Naive thymus-derived CD8-positive, alpha-beta T cell (primary cell): ENCODE data around the gene RPH3AL. TPM values are rescaled to one million over a fixed set of nuclear protein-coding genes. Genes with fewer than 3 reads are reported as not detected.
A peak's percentile ranks its signal among the peaks of the same experiment; 100 is the strongest.

Source experiments
- ATAC-seq, 2 donors: fragments of 150-1000 bp; cut with Tn5 transposase in 1 of 2; sonication (Bioruptor Pico), chemical (Tn5 transposase) in 1 of 2; 1 replicate in 1 of 2; 2 replicates in 1 of 2; pipeline ENCODE4 v1.10.0; 2021; ENCODE audit warnings: mild to moderate bottlenecking in 2 of 2, moderate library complexity in 2 of 2
- POLR2A ChIA-PET: fragments of 350-600 bp; sonication (Branson Sonifier 250); formaldehyde crosslinking; loops from one replicate; lab custom pipeline; 2021; ENCODE audit warnings: antibody characterized with exemption; lab: Charles Lee
- DNase-seq, 10 donors: peaks; one replicate each; pipeline versions ENCODE4 v3.0.0 to v3.0.0-alpha.2; 2020 to 2022
- H3K27ac Mint-ChIP-seq, 10 donors: one replicate each; pipeline ENCODE4 v1.8.0; 2020 to 2022; ENCODE audit warnings: mild to moderate bottlenecking in 10 of 10, mixed read lengths in 10 of 10, moderate library complexity in 4 of 10, inconsistent platforms in 1 of 10
- H3K27me3 Mint-ChIP-seq, 5 donors: one replicate each; pipeline ENCODE4 v1.8.0; 2021 to 2022; ENCODE audit warnings: mixed read lengths in 5 of 5
- H3K36me3 Mint-ChIP-seq, 3 donors: one replicate each; pipeline ENCODE4 v1.8.0; 2020 to 2022; ENCODE audit warnings: mixed read lengths in 3 of 3, mild to moderate bottlenecking in 2 of 3, inconsistent platforms in 1 of 3
- H3K4me1 Mint-ChIP-seq, 4 donors: one replicate each; pipeline ENCODE4 v1.8.0; 2021 to 2022; ENCODE audit warnings: mixed read lengths in 4 of 4
- H3K4me3 Mint-ChIP-seq, 10 donors: one replicate each; pipeline ENCODE4 v1.8.0; 2020 to 2022; ENCODE audit warnings: mild to moderate bottlenecking in 10 of 10, mixed read lengths in 10 of 10, moderate library complexity in 6 of 10, inconsistent platforms in 1 of 10
- H3K9me3 Mint-ChIP-seq, 9 donors: one replicate each; pipeline ENCODE4 v1.8.0; 2020 to 2022; ENCODE audit warnings: mixed read lengths in 9 of 9, mild to moderate bottlenecking in 3 of 9, inconsistent platforms in 1 of 9, moderate library complexity in 1 of 9
- polyA plus RNA-seq, 3 donors: library from polyadenylated mRNA; unstranded; fragments of 300-500 nt; fragmentation: Illumina TruSeq; gene quantifications; one replicate each; pipeline ENCODE4 v1.2.3, GENCODE V29; 2021
- total RNA-seq, 8 experiments: library from RNA in 2 of 8; stranded (reverse) in 2 of 8; gene quantifications; one replicate each; pipeline ENCODE4 v1.2.3 and lab custom pipeline; 2021 to 2026

The RPH3AL gene
- total and polyA plus RNA-seq, 5 experiments from 2014 or later: 1.9 to 30.0 (median 5.7) TPM

DNA sequence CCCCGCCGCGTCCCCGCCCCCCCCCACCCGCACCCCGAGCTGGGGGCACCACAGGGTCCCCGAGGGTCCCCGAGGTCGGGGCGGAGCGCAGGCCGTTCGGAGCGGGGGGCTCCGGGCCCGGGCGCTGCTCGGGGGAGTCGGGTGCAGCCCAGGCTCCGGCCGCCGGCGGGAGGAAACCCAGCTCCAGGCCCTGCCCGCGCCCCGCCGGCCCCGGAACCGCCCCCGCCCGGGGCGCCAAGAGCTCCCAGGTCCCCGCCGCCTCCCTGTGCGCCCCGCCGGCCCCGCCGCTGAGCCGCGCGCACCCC is 33.2 kb upstream of the RPH3AL start:
- DNase-seq: peak in 1 of 10 donors; percentile 18
- Mint-ChIP-seq H3K27me3 (peaks cover 4 to 43% (median 7%) of the 10 kb centered on the region in 5 donors), H3K36me3 (no peaks in the 10 kb centered on the region), H3K27ac (no peak overlapping the region), H3K4me3 (no peak overlapping the region), H3K9me3 (no peaks in the 10 kb centered on the region), H3K4me1 (peaks cover 14 to 25% (median 19%) of the 10 kb centered on the region in 4 donors)
- no peak for ATAC-seq
- POLR2A ChIA-PET: interaction anchor here (0.5 to 1.7 kb wide), 5 partner anchors 26 to 1042 kb away, joined by 3 to 6 read pairs (median 5); no protein-coding TSS in a partner anchor

DNA sequence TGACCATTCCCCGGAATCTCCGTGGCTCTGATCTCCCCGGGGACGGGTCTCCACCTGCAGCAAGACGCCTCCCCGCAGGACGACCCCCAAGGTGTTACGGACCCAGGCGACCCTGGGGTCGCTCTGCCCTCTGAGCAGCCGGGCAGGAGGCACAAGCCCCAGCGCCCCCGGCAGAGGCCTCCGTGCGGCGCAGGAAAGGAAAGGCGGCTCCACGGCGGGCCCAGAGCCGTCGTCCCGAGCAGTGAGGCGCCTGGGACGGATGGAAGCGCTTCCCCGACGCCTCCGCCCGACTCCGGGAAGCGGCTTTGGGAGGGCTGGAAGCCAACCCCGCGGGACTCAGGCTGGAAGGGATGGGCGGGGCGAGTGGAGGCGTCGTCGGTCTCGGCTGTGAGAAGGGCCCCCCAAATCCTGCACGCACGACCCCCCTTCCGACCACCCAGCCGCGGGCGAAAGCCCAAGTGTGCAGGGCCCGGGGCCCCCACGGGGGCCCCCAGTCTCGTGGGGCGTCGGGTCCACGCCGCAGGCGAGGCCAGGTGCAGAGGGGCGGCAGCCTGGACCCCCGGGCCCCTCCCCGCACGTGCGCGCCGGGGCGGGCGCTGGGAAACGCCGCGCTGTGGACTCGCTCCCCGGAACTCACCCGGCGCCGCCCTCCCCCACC is 32.7 kb upstream of the RPH3AL start:
- Mint-ChIP-seq H3K27ac (no peak overlapping the region), H3K4me3 (peak overlapping the region; percentile 18 to 74 (median 71)), H3K27me3 (peaks cover 4 to 43% (median 7%) of the 10 kb centered on the region in 5 donors), H3K9me3 (no peaks in the 10 kb centered on the region), H3K4me1 (peaks cover 14 to 25% (median 19%) of the 10 kb centered on the region in 4 donors), H3K36me3 (no peaks in the 10 kb centered on the region)
- DNase-seq (peak in 3 of 10 donors; percentile 9 to 24 (median 19)), ATAC-seq (peak; percentile 46 to 55)
- POLR2A ChIA-PET: interaction anchor here (0.5 to 1.7 kb wide), 4 partner anchors 34 to 1042 kb away, joined by 3 to 6 read pairs (median 5); no protein-coding TSS in a partner anchor

DNA sequence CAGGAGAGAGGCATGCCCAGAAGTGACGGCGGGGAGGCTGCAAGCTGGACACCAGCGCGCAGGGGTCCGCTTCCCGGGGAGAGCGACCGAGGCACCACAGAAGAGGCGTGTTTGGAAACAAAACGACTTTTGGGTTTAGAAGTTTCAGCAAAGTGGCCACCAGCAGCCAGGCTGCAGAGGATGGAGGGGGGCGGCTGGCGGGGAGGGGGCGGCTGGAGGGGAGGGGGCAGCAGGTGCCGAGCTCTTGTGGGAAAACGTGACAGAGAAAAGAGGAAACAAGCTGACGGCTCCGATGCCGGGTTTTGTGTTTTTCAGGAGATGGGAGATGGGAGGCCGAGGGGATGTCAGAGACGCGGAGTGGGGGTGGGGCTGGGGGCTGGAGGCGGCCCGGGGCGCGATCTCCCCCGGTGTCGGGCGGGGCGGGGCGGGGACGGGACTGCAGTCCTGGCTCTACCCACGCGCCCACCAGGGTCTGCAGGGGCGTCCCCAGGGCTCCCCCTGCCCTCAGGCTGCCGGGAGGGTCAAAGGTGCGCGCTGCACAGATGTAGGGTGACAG is 32.1 kb upstream of the RPH3AL start:
- Mint-ChIP-seq H3K27me3 (peaks cover 4 to 43% (median 7%) of the 10 kb centered on the region in 5 donors), H3K27ac (peak overlapping the region in 6 of 10 donors; percentile 14 to 74 (median 56)), H3K4me1 (peaks cover 14 to 25% (median 20%) of the 10 kb centered on the region in 4 donors), H3K9me3 (no peaks in the 10 kb centered on the region), H3K36me3 (no peaks in the 10 kb centered on the region), H3K4me3 (peak overlapping the region; percentile 69 to 88 (median 78))
- ATAC-seq (peak in 1 of 2 donors; percentile 4), DNase-seq (no peak)
- POLR2A ChIA-PET: interaction anchor here (1.0 kb wide), 1 partner anchor 51 kb away, joined by 3 read pairs; no protein-coding TSS in a partner anchor

DNA sequence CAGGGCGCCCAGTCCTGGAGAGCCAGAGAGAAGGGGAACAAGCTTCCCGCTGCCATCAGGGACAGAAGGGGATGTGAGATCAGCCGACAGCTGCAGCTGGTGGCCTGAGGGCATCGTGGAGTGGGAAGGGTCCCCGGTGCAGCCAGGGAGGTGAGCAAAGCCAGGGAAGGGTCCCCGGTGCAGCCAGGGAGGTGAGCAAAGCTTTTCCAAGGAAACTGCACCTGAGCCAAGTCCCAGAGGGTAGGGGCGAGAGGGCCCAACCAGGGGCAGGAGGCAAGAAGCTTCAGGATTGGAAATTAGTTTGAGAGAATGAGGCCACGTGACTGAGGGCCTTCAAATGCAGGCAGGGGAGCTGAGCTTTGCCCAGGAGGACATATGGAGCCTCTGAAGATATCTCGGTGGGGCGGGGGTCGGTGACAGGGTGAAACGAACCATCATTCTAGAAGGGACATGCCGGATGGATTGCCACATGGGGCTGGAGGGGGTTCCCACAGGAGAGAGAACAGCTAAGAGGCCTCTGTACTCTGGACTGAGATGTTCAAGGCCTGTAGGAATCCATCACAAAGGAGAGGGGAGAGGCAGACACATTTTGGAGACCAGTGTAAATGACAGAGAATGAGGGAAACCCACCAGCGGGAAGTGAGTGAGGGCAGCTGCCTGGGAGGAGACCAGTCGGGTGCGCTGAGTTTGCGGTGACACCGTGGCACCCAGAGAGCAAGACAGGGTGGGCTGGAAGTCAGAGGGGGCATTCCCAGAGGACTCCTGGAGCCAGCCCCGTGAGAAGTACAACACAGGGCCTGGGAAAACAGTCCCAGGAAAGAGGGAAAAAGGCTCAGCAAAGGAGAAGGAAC is 31.4 kb upstream of the RPH3AL start:
- DNase-seq: no peak
- Mint-ChIP-seq H3K27ac (peak overlapping the region in 9 of 10 donors; percentile 1 to 82 (median 48)), H3K4me3 (peak overlapping the region; percentile 60 to 88 (median 78)), H3K36me3 (no peaks in the 10 kb centered on the region), H3K4me1 (peaks cover 13 to 25% (median 20%) of the 10 kb centered on the region in 4 donors), H3K9me3 (no peaks in the 10 kb centered on the region), H3K27me3 (peaks cover 4 to 43% (median 7%) of the 10 kb centered on the region in 5 donors)
- POLR2A ChIA-PET: interaction anchor here (1.0 kb wide), 1 partner anchor 50 kb away, joined by 3 read pairs; no protein-coding TSS in a partner anchor
- ATAC-seq: no peak

DNA sequence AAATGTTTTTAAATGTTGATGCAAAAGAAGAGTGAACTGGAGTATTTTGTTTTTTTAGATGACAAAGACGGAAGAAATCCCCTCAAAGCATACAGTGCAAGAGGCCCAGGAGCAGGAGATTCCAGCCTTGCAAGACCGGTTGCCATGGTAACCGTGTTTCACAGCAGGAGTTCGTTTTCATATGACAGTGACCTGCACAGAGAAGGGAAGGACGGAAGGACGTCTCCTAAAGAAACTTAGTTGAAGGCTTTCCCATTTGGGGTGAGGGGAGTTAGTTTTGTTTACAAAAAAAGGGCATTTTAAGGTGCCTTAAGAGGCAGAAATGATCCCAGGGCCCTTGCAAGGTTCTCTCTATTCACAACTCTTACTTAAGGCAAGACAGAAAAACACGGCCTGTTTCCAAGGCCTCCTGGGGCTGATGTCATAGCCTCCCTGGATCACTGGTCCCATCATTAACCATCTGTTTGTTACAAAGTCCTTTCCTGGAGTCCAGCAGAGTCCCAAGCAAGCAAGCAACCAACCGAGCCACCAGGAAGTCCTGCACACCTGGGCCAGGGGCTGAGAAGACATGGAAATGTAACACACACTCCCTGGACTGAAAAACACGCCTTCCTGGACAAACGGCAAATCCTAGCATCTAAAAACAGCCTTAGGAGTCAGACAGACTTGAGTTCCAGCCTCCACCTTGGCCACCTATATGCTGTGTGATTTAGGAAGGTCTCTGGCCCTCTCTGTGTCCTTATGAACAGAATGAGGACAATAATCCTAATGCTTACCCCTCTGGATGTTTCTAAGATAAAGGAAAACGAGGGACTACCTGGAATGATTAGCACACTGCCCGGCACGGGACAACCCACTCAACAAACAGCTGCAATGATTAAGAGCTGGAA is 30.3 kb upstream of the RPH3AL start:
- Mint-ChIP-seq H3K27ac (peak overlapping the region in 4 of 10 donors; percentile 1 to 70 (median 54)), H3K4me1 (peaks cover 13 to 25% (median 20%) of the 10 kb centered on the region in 4 donors), H3K27me3 (peaks cover 3 to 35% (median 7%) of the 10 kb centered on the region in 5 donors), H3K9me3 (no peaks in the 10 kb centered on the region), H3K36me3 (no peaks in the 10 kb centered on the region), H3K4me3 (peak overlapping the region in 8 of 10 donors; percentile 41 to 84 (median 78))
- DNase-seq (no peak), ATAC-seq (no peak)
- POLR2A ChIA-PET: no interaction called here

DNA sequence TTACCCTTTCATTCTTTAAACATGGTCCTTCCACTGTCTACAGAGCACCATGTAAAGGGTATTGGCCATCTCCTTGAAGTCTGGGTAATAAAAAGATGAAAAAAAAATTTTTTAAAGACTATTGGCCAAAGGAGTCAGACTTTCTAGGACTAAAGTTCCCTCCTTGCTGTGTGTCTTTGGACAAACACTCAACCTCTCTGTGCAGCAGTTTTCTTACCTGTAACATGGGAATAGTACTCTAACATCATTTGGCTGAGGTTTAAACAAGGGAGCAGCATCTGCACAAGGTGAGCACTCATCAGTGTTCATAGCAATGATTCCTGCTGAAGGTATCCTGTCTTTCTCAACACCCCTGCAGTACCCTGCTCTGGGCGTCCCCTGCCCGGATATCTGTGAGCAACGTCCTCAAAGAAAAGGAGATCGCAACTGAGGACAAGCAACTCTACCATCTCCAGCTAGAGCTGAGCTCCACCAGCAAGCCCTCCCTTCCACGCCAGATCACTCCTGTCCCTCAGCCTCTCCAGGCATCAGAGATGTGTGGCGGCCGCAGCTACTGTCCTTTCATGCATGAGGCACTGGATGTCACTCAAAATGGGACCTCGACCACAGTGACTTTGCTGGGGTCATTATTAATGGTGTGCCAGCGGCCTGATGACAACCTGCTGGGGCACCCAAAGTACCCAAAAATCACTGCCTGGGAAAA is 29.5 kb upstream of the RPH3AL start:
- no peak for ATAC-seq
- peak overlapping the region in 1 of 10 donors; percentile 48 for H3K27ac Mint-ChIP-seq
- H3K36me3 Mint-ChIP-seq: no peaks in the 10 kb centered on the region
- peaks cover 0 to 28% (median 3%) of the 10 kb centered on the region in 5 donors for H3K27me3 Mint-ChIP-seq
- no peak for DNase-seq
- H3K4me1 Mint-ChIP-seq: peaks cover 14 to 25% (median 21%) of the 10 kb centered on the region in 4 donors
- H3K9me3 Mint-ChIP-seq: no peaks in the 10 kb centered on the region
- peak overlapping the region in 1 of 10 donors; percentile 7 for H3K4me3 Mint-ChIP-seq
- POLR2A ChIA-PET: no interaction called here

DNA sequence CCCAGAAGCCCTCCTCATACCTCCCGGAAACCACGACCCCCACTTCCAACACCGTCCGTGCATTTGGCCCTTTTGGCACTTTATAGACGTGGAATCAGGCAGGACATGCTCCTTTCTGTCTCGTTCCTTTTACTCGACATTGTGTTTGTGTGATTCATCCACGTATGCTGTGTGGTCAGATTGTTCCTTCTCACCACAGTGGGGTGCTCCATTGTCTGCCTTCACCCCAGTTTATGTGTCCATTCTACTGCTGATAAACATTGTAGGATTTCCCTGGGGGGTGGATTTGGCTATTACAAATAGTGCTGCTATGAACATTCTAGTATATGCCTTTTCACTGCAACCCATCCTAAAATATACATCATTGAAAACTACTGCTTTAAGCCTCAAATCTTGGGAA is 28.9 kb upstream of the RPH3AL start:
- H3K27ac Mint-ChIP-seq: peak overlapping the region in 5 of 10 donors; percentile 9 to 77 (median 40)
- no peaks in the 10 kb centered on the region for H3K36me3 Mint-ChIP-seq
- ATAC-seq: no peak
- no peak for DNase-seq
- no peaks in the 10 kb centered on the region for H3K9me3 Mint-ChIP-seq
- peaks cover 12 to 20% (median 17%) of the 10 kb centered on the region in 4 donors for H3K4me1 Mint-ChIP-seq
- peaks cover 0 to 22% (median 3%) of the 10 kb centered on the region in 5 donors for H3K27me3 Mint-ChIP-seq
- peak overlapping the region in 4 of 10 donors; percentile 14 to 54 (median 36) for H3K4me3 Mint-ChIP-seq
- POLR2A ChIA-PET: no interaction called here

DNA sequence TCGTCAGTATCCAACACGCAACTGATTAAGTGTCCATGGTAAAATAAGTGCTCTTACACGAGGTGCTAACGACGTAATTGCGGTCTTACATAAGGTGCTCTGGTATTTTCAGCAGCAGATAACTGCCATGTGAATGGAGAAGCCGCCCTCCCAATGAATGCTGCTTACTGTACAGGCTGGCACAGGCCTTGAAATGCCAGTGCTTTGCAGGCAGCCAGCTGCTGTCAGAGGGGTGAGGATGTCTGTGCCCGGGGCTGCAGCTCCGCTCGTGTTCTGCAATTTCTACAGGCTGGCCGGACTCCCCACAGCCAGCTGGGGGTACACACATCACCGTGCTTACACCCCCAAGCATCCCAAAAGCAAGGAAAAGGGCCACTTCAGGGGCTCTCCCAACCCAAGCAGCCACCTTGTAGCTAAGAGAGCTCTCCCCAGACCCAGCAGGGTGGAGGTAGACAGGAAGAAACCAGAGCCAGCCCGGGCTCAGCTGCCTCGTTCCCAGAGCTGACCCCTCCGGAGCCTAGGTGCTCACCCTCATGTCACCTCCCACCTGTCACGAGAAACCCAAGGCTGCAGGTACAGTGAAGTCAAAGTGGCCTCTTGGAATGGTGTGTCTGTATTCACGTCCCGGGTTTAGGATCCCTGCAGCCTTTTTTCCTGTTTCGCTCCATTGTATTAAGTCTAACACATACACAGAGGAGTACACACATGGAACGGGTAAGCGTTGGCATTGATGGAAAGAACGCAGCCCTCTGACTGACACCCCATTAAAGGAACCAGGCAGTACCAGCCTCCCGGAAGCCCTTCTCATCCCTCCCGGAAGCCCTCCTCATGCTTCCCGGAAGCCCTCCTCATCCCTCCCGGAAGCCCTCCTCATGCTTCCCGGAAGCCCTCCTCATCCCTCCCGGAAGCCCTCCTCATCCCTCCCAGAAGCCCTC is 27.2 kb upstream of the RPH3AL start:
- ATAC-seq (no peak), DNase-seq (no peak)
- Mint-ChIP-seq H3K9me3 (no peaks in the 10 kb centered on the region), H3K27ac (peak overlapping the region in 1 of 10 donors; percentile 70), H3K4me1 (peaks cover 11 to 18% (median 15%) of the 10 kb centered on the region in 4 donors), H3K4me3 (no peak overlapping the region), H3K27me3 (peaks cover 0 to 21% (median 4%) of the 10 kb centered on the region in 5 donors), H3K36me3 (no peaks in the 10 kb centered on the region)
- POLR2A ChIA-PET: no interaction called here

DNA sequence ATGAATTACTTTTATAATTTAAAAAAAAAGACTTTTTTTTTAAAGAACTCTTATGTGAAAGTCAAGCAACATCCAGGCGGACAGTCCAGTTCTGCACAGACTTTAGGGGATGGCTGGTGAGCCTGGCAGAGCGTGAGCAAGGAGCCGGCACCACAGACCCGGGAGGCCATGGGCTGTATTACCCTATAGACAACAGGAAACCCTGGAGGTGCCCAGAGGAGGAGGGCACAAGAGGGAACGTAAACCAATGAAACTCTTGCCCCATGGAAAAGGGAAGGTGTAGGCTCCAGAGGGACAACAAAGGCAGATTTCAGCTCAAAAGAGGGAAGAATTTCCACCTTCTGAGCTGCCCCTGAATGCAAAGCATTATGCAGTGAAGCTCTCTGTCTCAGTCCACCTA is 25.5 kb upstream of the RPH3AL start:
- Mint-ChIP-seq H3K27ac (no peak overlapping the region), H3K27me3 (peaks cover 0 to 8% (median 5%) of the 10 kb centered on the region in 5 donors), H3K36me3 (no peaks in the 10 kb centered on the region), H3K4me1 (peaks cover 4 to 11% (median 6%) of the 10 kb centered on the region in 4 donors), H3K4me3 (no peak overlapping the region), H3K9me3 (no peaks in the 10 kb centered on the region)
- DNase-seq: no peak
- ATAC-seq: no peak
- POLR2A ChIA-PET: interaction anchor here (0.6 kb wide), 1 partner anchor 44 kb away, joined by 4 read pairs; no protein-coding TSS in a partner anchor
